Left lung (tissue), 10 donors: ENCODE data around the gene BUB1B. TPM values are rescaled to one million over a fixed set of nuclear protein-coding genes. Genes with fewer than 3 reads are reported as not detected.

Source experiments
- ATAC-seq: fragments of 200-7000 bp; cut with Tn5 transposase; one replicate; pipeline ENCODE4 v1.9.1; 2020; ENCODE audit warnings: moderate library complexity
- DNase-seq, 4 donors: peaks; one replicate each; pipeline ENCODE4 v3.0.0-alpha.2; 2013 to 2020
- H3K27ac ChIP-seq, 2 donors: fragments of 200-600 bp; sonication (generic) in 1 of 2; one replicate each; pipeline versions ENCODE4 v1.5.0 to v1.8.0; 2020 to 2021
- H3K27me3 ChIP-seq, 2 donors: fragments of 200-600 bp; sonication (generic) in 1 of 2; one replicate each; pipeline versions ENCODE4 v1.5.0 to v1.8.0; 2020 to 2021
- H3K36me3 ChIP-seq, 2 donors: fragments of 200-600 bp; sonication (generic) in 1 of 2; one replicate each; pipeline versions ENCODE4 v1.5.0 to v1.8.0; 2020 to 2021
- H3K4me1 ChIP-seq, 2 donors: fragments of 200-600 bp; one replicate each; pipeline ENCODE4 v1.8.0; 2021
- H3K4me3 ChIP-seq, 2 donors: fragments of 200-600 bp; sonication (generic) in 1 of 2; one replicate each; pipeline versions ENCODE4 v1.5.0 to v1.8.0; 2020 to 2021; ENCODE audit warnings: mild to moderate bottlenecking in 1 of 2
- H3K9me3 ChIP-seq, 2 donors: fragments of 200-600 bp; sonication (generic) in 1 of 2; one replicate each; pipeline versions ENCODE4 v1.5.0 to v1.8.0; 2020 to 2021
- intact Hi-C, 2 donors: fragments of 100-400 bp; cut with DNase I; formaldehyde crosslinking; loops; one replicate each; pipeline versions ENCODE4 v1.11.2 to v1.14.2; 2022
- polyA plus RNA-seq, 6 donors: library from polyadenylated mRNA; unstranded; fragments of 120-200 nt; gene quantifications; one replicate each; pipeline ENCODE4 v1.2.1, GENCODE V29; 2013; ENCODE audit not compliant: insufficient read length in 6 of 6
- total RNA-seq, 2 donors: library from RNA; stranded (reverse); fragmentation: NEBNext Ultra II Directional; extraction: Animal tissue kit (Norgen Biotek cat#: 25700); gene quantifications; one replicate each; pipeline ENCODE4 v1.2.1, GENCODE V29; 2021
- TF ChIP-seq, protein P1 (sequence below), 2 donors: fragments of 200-600 bp; sonication (generic) in 1 of 2; IDR thresholded peaks; one replicate each; pipeline versions ENCODE4 v1.5.0 to v1.8.0; 2021; ENCODE audit warnings: antibody characterized with exemption in 2 of 2
- donor health status: DM: no; HTN: yes; CAD: no.
- donor health status: DM: no; HTN: no; CAD: no.

Gene BUB1B
- total and polyA plus RNA-seq, 8 donors, result 4.6 to 54.5 (median 25.9) TPM

DNA sequence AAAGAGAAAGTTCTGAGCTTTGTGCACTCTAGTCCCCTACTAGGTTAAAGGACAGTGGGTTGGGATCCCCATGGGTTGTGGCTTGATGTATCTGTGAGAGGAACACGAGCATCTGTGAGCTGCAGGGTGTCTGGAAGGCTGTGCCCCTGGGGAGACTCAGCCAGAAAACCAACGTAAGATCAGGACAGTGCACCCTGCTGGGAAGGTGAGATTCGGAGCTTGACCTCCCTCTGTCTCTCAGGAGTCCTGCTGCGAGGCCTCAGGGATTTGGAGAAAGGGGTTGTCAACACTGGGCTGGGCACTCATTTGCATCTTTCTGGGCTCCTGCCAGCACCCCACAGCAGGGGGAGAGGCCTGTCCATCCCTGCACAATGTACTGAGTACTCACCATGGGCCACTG is 106.8 kb downstream of the BUB1B start:
- intact Hi-C loops, result no loop called here
- DNase-seq, result no peak
- Histone ChIP-seq H3K36me3 (no peaks in the 10 kb centered on the region), H3K27ac (no peak overlapping the region), H3K9me3 (no peaks in the 10 kb centered on the region), H3K4me1 (peaks cover 0 to 5% of the 10 kb centered on the region in 2 donors), H3K4me3 (no peak overlapping the region), H3K27me3 (no peaks in the 10 kb centered on the region)
- TF ChIP-seq, protein P1, sequence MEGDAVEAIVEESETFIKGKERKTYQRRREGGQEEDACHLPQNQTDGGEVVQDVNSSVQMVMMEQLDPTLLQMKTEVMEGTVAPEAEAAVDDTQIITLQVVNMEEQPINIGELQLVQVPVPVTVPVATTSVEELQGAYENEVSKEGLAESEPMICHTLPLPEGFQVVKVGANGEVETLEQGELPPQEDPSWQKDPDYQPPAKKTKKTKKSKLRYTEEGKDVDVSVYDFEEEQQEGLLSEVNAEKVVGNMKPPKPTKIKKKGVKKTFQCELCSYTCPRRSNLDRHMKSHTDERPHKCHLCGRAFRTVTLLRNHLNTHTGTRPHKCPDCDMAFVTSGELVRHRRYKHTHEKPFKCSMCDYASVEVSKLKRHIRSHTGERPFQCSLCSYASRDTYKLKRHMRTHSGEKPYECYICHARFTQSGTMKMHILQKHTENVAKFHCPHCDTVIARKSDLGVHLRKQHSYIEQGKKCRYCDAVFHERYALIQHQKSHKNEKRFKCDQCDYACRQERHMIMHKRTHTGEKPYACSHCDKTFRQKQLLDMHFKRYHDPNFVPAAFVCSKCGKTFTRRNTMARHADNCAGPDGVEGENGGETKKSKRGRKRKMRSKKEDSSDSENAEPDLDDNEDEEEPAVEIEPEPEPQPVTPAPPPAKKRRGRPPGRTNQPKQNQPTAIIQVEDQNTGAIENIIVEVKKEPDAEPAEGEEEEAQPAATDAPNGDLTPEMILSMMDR (IDR thresholded peaks at IDR 0.05), result no peak
- no peak for ATAC-seq

DNA sequence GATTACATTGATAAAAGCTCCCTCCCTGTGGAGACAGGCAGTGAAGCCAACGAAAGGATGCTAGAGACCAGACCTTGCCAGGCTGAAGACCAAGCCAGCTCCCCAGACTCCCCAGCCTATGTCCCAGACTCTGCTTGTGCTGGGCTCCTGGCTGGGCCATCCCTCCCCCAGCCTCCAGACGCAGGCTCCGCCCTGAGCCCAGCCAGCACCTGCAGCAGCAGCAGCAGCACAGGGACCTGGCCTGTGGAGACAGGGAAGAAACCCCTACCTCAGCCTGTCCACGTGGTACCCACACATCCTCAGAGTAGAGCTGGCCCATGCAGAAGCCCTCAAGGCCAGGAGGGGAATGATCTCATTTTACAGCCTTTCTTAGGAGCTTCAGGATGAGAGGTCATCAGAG is 108.7 kb downstream of the BUB1B start:
- ATAC-seq, result no peak
- Histone ChIP-seq H3K27ac (no peak overlapping the region), H3K27me3 (no peaks in the 10 kb centered on the region), H3K4me1 (peaks cover 0 to 5% of the 10 kb centered on the region in 2 donors), H3K4me3 (no peak overlapping the region), H3K36me3 (no peaks in the 10 kb centered on the region), H3K9me3 (no peaks in the 10 kb centered on the region)
- no peak for DNase-seq
- intact Hi-C loops, result loop anchor here in 1 of 2 donors (5.0 kb wide), 1 partner anchor 222 kb away; no protein-coding TSS in a partner anchor
- TF ChIP-seq, protein P1 (IDR thresholded peaks at IDR 0.05), result no peak

DNA sequence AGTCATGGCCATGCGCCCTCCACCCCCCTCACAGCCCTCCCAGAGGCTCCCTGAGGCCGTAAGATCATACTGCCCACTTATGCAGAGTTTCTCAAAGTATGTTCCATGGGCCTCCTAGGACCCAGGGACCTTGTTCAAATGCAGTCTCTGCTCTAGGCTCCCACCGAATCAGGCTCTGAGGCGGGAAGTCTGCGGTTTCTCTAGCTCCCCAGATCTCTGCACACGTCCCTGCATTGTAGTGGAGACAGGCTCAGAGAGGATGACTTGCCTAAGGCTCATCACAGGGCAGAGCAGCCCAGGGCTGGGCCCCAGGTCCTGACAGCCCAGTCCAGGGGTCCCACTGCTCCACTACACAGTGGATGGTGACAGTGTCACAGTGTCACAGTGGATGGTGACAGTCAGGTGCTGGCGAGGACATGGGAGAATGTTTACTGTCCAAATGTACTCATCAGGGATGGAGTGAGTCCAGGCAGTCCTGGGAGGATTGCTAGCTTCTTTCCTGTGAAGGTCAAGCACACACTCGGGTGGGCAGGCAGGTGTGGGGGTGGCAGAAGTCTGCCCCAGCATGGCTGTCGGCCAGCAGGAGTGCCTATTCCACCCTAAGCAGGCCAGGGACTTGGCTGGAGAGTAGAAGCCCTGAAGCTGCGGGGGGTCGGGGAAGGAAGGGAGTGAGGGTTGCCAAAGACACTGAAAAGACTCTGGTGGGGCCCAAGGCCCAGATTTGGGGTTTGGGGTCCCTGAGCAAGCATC is 109.6 kb downstream of the BUB1B start:
- intact Hi-C loops, result loop anchor here in 1 of 2 donors (5.0 kb wide), 1 partner anchor 223 kb away; no protein-coding TSS in a partner anchor
- ATAC-seq, result no peak
- TF ChIP-seq, protein P1 (IDR thresholded peaks at IDR 0.05), result no peak
- DNase-seq, result no peak
- Histone ChIP-seq H3K27me3 (no peaks in the 10 kb centered on the region), H3K4me3 (no peak overlapping the region), H3K27ac (no peak overlapping the region), H3K36me3 (no peaks in the 10 kb centered on the region), H3K9me3 (no peaks in the 10 kb centered on the region), H3K4me1 (peaks cover 3 to 5% of the 10 kb centered on the region in 2 donors)

Other genes starting within 250 kb of the BUB1B start
- 1 to 10 TPM; 4.9 to 6.6 TPM for gene GPR176, start 240.8 kb upstream of the BUB1B start, total RNA-seq
- 1 to 10 TPM; 2.6 to 4.4 (median 3.8) TPM for gene GPR176, start 240.8 kb upstream of the BUB1B start, polyA plus RNA-seq
- 10 to 100 TPM; 38.3 to 40.3 TPM for gene EIF2AK4, start 227.0 kb upstream of the BUB1B start, total RNA-seq
- gene EIF2AK4, start 227.0 kb upstream of the BUB1B start, polyA plus RNA-seq, result 10 to 100 TPM; 51.1 to 71.8 (median 61.9) TPM
- 100 to 1,000 TPM; 159 to 166 TPM for gene SRP14, start 121.9 kb upstream of the BUB1B start, total RNA-seq
- gene SRP14, start 121.9 kb upstream of the BUB1B start, polyA plus RNA-seq, result 100 to 1,000 TPM; 490 to 541 (median 511) TPM
- gene BMF, start 52.2 kb upstream of the BUB1B start, total RNA-seq, result 10 to 100 TPM; 16.2 to 21.2 TPM
- gene BMF, start 52.2 kb upstream of the BUB1B start, polyA plus RNA-seq, result 10 to 100 TPM; 50.1 to 58.6 (median 52.1) TPM
- gene PAK6, start 78.0 kb downstream of the BUB1B start, total RNA-seq, result 10 to 100 TPM in 1 of 2 donors, 1 to 10 TPM in 1; 9.0 to 14.6 TPM
- 1 to 10 TPM; 5.3 to 8.3 (median 7.6) TPM for gene PAK6, start 78.0 kb downstream of the BUB1B start, polyA plus RNA-seq
- not detected for gene ANKRD63, start 122.0 kb downstream of the BUB1B start, total RNA-seq
- gene ANKRD63, start 122.0 kb downstream of the BUB1B start, polyA plus RNA-seq, result not detected
- 10 to 100 TPM; 30.8 to 86.4 TPM for gene PLCB2, start 146.9 kb downstream of the BUB1B start, total RNA-seq
- gene PLCB2, start 146.9 kb downstream of the BUB1B start, polyA plus RNA-seq, result 10 to 100 TPM; 13.5 to 19.6 (median 14.6) TPM
- 10 to 100 TPM; 27.1 to 37.1 TPM for gene INAFM2, start 162.6 kb downstream of the BUB1B start, total RNA-seq
- 10 to 100 TPM; 20.5 to 31.1 (median 22.7) TPM for gene INAFM2, start 162.6 kb downstream of the BUB1B start, polyA plus RNA-seq
- 10 to 100 TPM; 31.7 to 65.4 TPM for gene CCDC9B, start 179.9 kb downstream of the BUB1B start, total RNA-seq
- gene CCDC9B, start 179.9 kb downstream of the BUB1B start, polyA plus RNA-seq, result 10 to 100 TPM in 1 of 6 donors, 1 to 10 TPM in 5; 4.5 to 10.7 (median 7.5) TPM
- not detected for gene PHGR1, start 190.0 kb downstream of the BUB1B start, total RNA-seq
- not detected for gene PHGR1, start 190.0 kb downstream of the BUB1B start, polyA plus RNA-seq
- 1 to 10 TPM in 1 of 2 donors, under 1 TPM in 1; 0.65 to 2.5 TPM for gene DISP2, start 197.2 kb downstream of the BUB1B start, total RNA-seq
- gene DISP2, start 197.2 kb downstream of the BUB1B start, polyA plus RNA-seq, result 1 to 10 TPM in 5 of 6 donors, under 1 TPM in 1; 0.61 to 3.1 (median 1.6) TPM
- 10 to 100 TPM; 14.2 to 32.2 TPM for gene KNSTRN, start 221.7 kb downstream of the BUB1B start, total RNA-seq
- 10 to 100 TPM; 25.2 to 46.2 (median 31.8) TPM for gene KNSTRN, start 221.7 kb downstream of the BUB1B start, polyA plus RNA-seq
- 100 to 1,000 TPM in 1 of 2 donors, 10 to 100 TPM in 1; 61.9 to 104 TPM for gene IVD, start 244.7 kb downstream of the BUB1B start, total RNA-seq
- gene IVD, start 244.7 kb downstream of the BUB1B start, polyA plus RNA-seq, result 100 to 1,000 TPM in 5 of 6 donors, 10 to 100 TPM in 1; 87.4 to 132 (median 117) TPM